Measurements from ENCODE around the gene GPR55.

GPR55 gene

GRCh38 chr2:230869914-230870543 is 55.0 kb downstream of the GPR55 start:
- peaks cover 6% of the 10 kb centered on the region for H3K4me1 ChIP-seq (ENCODE audit: control insufficient read depth, insufficient read depth, low read length, unreplicated experiment)
- no peak overlapping the region for H2AFZ ChIP-seq (ENCODE audit: low read length, unreplicated experiment)
- peaks cover 14% of the 10 kb centered on the region for H3K27me3 ChIP-seq (ENCODE audit: insufficient read depth, low read length)
- no peaks in the 10 kb centered on the region for H3K36me3 ChIP-seq (ENCODE audit: insufficient read depth, low read length)
- H3K79me2 ChIP-seq (ENCODE audit: control insufficient read depth, insufficient read depth, low read length, unreplicated experiment): no peaks in the 10 kb centered on the region
- H3K4me3 ChIP-seq (ENCODE audit: low read depth, low read length): no peak overlapping the region
- H3K27ac ChIP-seq (ENCODE audit: low read depth, low read length): no peak overlapping the region

- Histone ChIP-seq H3K79me2 (ENCODE audit: control insufficient read depth, insufficient read depth, low read length, unreplicated experiment) (no peaks in the 10 kb centered on the region), H3K4me3 (ENCODE audit: low read depth, low read length) (no peak overlapping the region), H3K36me3 (ENCODE audit: insufficient read depth, low read length) (no peaks in the 10 kb centered on the region), H3K27ac (ENCODE audit: low read depth, low read length) (no peak overlapping the region), H3K27me3 (ENCODE audit: insufficient read depth, low read length) (peaks cover 15% of the 10 kb centered on the region), H2AFZ (ENCODE audit: low read length, unreplicated experiment) (no peak overlapping the region), H3K4me1 (ENCODE audit: control insufficient read depth, insufficient read depth, low read length, unreplicated experiment) (peaks cover 6% of the 10 kb centered on the region)
These were observed 55.8 kb downstream of the GPR55 start for GRCh38 chr2:230868947-230869913.

GRCh38 chr2:230868161-230868946 is 56.7 kb downstream of the GPR55 start:
- H3K27me3 ChIP-seq (ENCODE audit: insufficient read depth, low read length): peaks cover 24% of the 10 kb centered on the region
- H3K36me3 ChIP-seq (ENCODE audit: insufficient read depth, low read length): no peaks in the 10 kb centered on the region
- no peak overlapping the region for H3K27ac ChIP-seq (ENCODE audit: low read depth, low read length)
- peaks cover 6% of the 10 kb centered on the region for H3K4me1 ChIP-seq (ENCODE audit: control insufficient read depth, insufficient read depth, low read length, unreplicated experiment)
- no peak overlapping the region for H3K4me3 ChIP-seq (ENCODE audit: low read depth, low read length)
- H2AFZ ChIP-seq (ENCODE audit: low read length, unreplicated experiment): no peak overlapping the region
- H3K79me2 ChIP-seq (ENCODE audit: control insufficient read depth, insufficient read depth, low read length, unreplicated experiment): no peaks in the 10 kb centered on the region

GRCh38 chr2:230866756-230867523 is 58.1 kb downstream of the GPR55 start:
- Histone ChIP-seq H3K4me1 (ENCODE audit: control insufficient read depth, insufficient read depth, low read length, unreplicated experiment) (peaks cover 6% of the 10 kb centered on the region), H2AFZ (ENCODE audit: low read length, unreplicated experiment) (no peak overlapping the region), H3K79me2 (ENCODE audit: control insufficient read depth, insufficient read depth, low read length, unreplicated experiment) (no peaks in the 10 kb centered on the region), H3K4me3 (ENCODE audit: low read depth, low read length) (no peak overlapping the region), H3K36me3 (ENCODE audit: insufficient read depth, low read length) (no peaks in the 10 kb centered on the region), H3K27ac (ENCODE audit: low read depth, low read length) (no peak overlapping the region), H3K27me3 (ENCODE audit: insufficient read depth, low read length) (peaks cover 38% of the 10 kb centered on the region)

- Histone ChIP-seq H3K27ac (ENCODE audit: low read depth, low read length) (no peak overlapping the region), H3K27me3 (ENCODE audit: insufficient read depth, low read length) (peaks cover 47% of the 10 kb centered on the region), H3K79me2 (ENCODE audit: control insufficient read depth, insufficient read depth, low read length, unreplicated experiment) (no peaks in the 10 kb centered on the region), H3K36me3 (ENCODE audit: insufficient read depth, low read length) (no peaks in the 10 kb centered on the region), H3K4me3 (ENCODE audit: low read depth, low read length) (peak overlapping the region; percentile 86), H3K4me1 (ENCODE audit: control insufficient read depth, insufficient read depth, low read length, unreplicated experiment) (peaks cover 6% of the 10 kb centered on the region), H2AFZ (ENCODE audit: low read length, unreplicated experiment) (no peak overlapping the region)
These were observed 59.0 kb downstream of the GPR55 start for GRCh38 chr2:230865766-230866755.

GRCh38 chr2:230865307-230865765 is 59.7 kb downstream of the GPR55 start:
- Histone ChIP-seq H3K4me1 (ENCODE audit: control insufficient read depth, insufficient read depth, low read length, unreplicated experiment) (peaks cover 6% of the 10 kb centered on the region), H3K36me3 (ENCODE audit: insufficient read depth, low read length) (no peaks in the 10 kb centered on the region), H3K27ac (ENCODE audit: low read depth, low read length) (no peak overlapping the region), H3K4me3 (ENCODE audit: low read depth, low read length) (peak overlapping the region; percentile 86), H2AFZ (ENCODE audit: low read length, unreplicated experiment) (peak overlapping the region; percentile 36), H3K79me2 (ENCODE audit: control insufficient read depth, insufficient read depth, low read length, unreplicated experiment) (no peaks in the 10 kb centered on the region), H3K27me3 (ENCODE audit: insufficient read depth, low read length) (peaks cover 54% of the 10 kb centered on the region)

GRCh38 chr2:230864605-230865306 is 60.3 kb downstream of the GPR55 start, which contains the start of gene ITM2C:
TSS of gene ITM2C (plus strand) at chr2:230864942. CDS start at chr2:230865026, 84 bp downstream.
- Histone ChIP-seq H3K36me3 (ENCODE audit: insufficient read depth, low read length) (no peaks in the 10 kb centered on the region), H2AFZ (ENCODE audit: low read length, unreplicated experiment) (peak within 1 kb of the TSS; percentile 36), H3K27ac (ENCODE audit: low read depth, low read length) (no peak within 1 kb of the TSS), H3K4me3 (ENCODE audit: low read depth, low read length) (peak within 1 kb of the TSS; percentile 86), H3K79me2 (ENCODE audit: control insufficient read depth, insufficient read depth, low read length, unreplicated experiment) (no peaks in the 10 kb centered on the region), H3K4me1 (ENCODE audit: control insufficient read depth, insufficient read depth, low read length, unreplicated experiment) (peaks cover 6% of the 10 kb centered on the region), H3K27me3 (ENCODE audit: insufficient read depth, low read length) (peaks cover 57% of the 10 kb centered on the region)

- peaks cover 6% of the 10 kb centered on the region for H3K4me1 ChIP-seq (ENCODE audit: control insufficient read depth, insufficient read depth, low read length, unreplicated experiment)
- no peaks in the 10 kb centered on the region for H3K79me2 ChIP-seq (ENCODE audit: control insufficient read depth, insufficient read depth, low read length, unreplicated experiment)
- no peaks in the 10 kb centered on the region for H3K36me3 ChIP-seq (ENCODE audit: insufficient read depth, low read length)
- H3K27me3 ChIP-seq (ENCODE audit: insufficient read depth, low read length): peaks cover 63% of the 10 kb centered on the region
- no peak overlapping the region for H2AFZ ChIP-seq (ENCODE audit: low read length, unreplicated experiment)
- H3K4me3 ChIP-seq (ENCODE audit: low read depth, low read length): peak overlapping the region; percentile 86
- H3K27ac ChIP-seq (ENCODE audit: low read depth, low read length): no peak overlapping the region
These were observed 60.9 kb downstream of the GPR55 start for GRCh38 chr2:230864122-230864604.
